Trophoblast cell (in vitro differentiated cells and primary cell): ENCODE results near the gene SPP1.
A peak's percentile ranks its signal among the peaks of the same experiment; 100 is the strongest.

Source experiments
- DNase-seq, 2 donors: peaks; one replicate each; pipeline ENCODE4 v3.0.0-alpha.2; 2016
- H2AFZ ChIP-seq: 2 replicates; pipeline ENCODE4 v1.6.1; 2013; ENCODE audit warnings: low read length, moderate library complexity, mild to moderate bottlenecking; ENCODE audit not compliant: insufficient read depth, poor library complexity
- H2AK5ac ChIP-seq: 2 replicates; pipeline ENCODE4 v1.6.1; 2013; ENCODE audit warnings: mild to moderate bottlenecking, low read length
- H2BK120ac ChIP-seq: 2 replicates; pipeline ENCODE4 v1.6.1; 2013; ENCODE audit warnings: low read length, mild to moderate bottlenecking, moderate library complexity; ENCODE audit not compliant: insufficient read depth, poor library complexity
- H2BK12ac ChIP-seq: 2 replicates; pipeline ENCODE4 v1.6.1; 2013; ENCODE audit warnings: mild to moderate bottlenecking, low read length, moderate library complexity
- H2BK5ac ChIP-seq: 2 replicates; pipeline ENCODE4 v1.6.1; 2013; ENCODE audit warnings: low read length, low read depth, moderate library complexity, mild to moderate bottlenecking; ENCODE audit not compliant: poor library complexity
- H3K14ac ChIP-seq: 2 replicates; pipeline ENCODE4 v1.6.1; 2013; ENCODE audit warnings: mild to moderate bottlenecking, low read length
- H3K18ac ChIP-seq: 2 replicates; pipeline ENCODE4 v1.6.1; 2013; ENCODE audit warnings: mild to moderate bottlenecking, low read length
- H3K23ac ChIP-seq: 2 replicates; pipeline ENCODE4 v1.6.1; 2013; ENCODE audit warnings: low read length
- H3K27ac ChIP-seq: 2 replicates; pipeline ENCODE4 v1.5.1; 2013; ENCODE audit warnings: low read depth, mild to moderate bottlenecking, inconsistent platforms, low read length, moderate library complexity
- H3K27me3 ChIP-seq: 2 replicates; pipeline ENCODE4 v1.6.1; 2013; ENCODE audit warnings: inconsistent platforms, mild to moderate bottlenecking, low read length, moderate library complexity; ENCODE audit not compliant: insufficient read depth
- H3K36me3 ChIP-seq, 2 experiments: 1 replicate in 1 of 2; 2 replicates in 1 of 2; pipeline ENCODE4 v1.6.1; 2013; ENCODE audit warnings: low read length in 2 of 2, mild to moderate bottlenecking in 2 of 2, moderate library complexity in 1 of 2; ENCODE audit not compliant: insufficient read depth in 2 of 2, control insufficient read depth in 1 of 2
- H3K4ac ChIP-seq: 2 replicates; pipeline ENCODE4 v1.6.1; 2013; ENCODE audit warnings: low read depth, mild to moderate bottlenecking, low read length, moderate library complexity
- H3K4me1 ChIP-seq, 2 experiments: 1 replicate in 1 of 2; 2 replicates in 1 of 2; pipeline ENCODE4 v1.6.1; 2013; ENCODE audit warnings: low read length in 2 of 2, mild to moderate bottlenecking in 2 of 2, moderate library complexity in 1 of 2; ENCODE audit not compliant: insufficient read depth in 2 of 2, control insufficient read depth in 1 of 2
- H3K4me2 ChIP-seq: 2 replicates; pipeline ENCODE4 v1.6.1; 2013; ENCODE audit warnings: inconsistent platforms, mild to moderate bottlenecking, low read length, moderate library complexity
- H3K4me3 ChIP-seq: 2 replicates; pipeline ENCODE4 v1.5.1; 2013; ENCODE audit warnings: mild to moderate bottlenecking, low read depth, low read length, inconsistent platforms
- H3K79me1 ChIP-seq: one replicate; pipeline ENCODE4 v1.6.1; 2013; ENCODE audit warnings: low read length
- H3K79me2 ChIP-seq: 2 replicates; pipeline ENCODE4 v1.6.1; 2013; ENCODE audit warnings: low read length, mild to moderate bottlenecking; ENCODE audit not compliant: control insufficient read depth, insufficient read depth, poor library complexity
- H3K9ac ChIP-seq: 2 replicates; pipeline ENCODE4 v1.6.1; 2013; ENCODE audit warnings: mild to moderate bottlenecking, low read length
- H3K9me3 ChIP-seq: 2 replicates; pipeline ENCODE4 v1.6.1; 2013; ENCODE audit warnings: low read depth, mild to moderate bottlenecking, control low read depth, inconsistent platforms, low read length; ENCODE audit not compliant: insufficient read depth
- H4K12ac ChIP-seq: 2 replicates; pipeline ENCODE4 v1.6.1; 2013; ENCODE audit warnings: low read depth, mild to moderate bottlenecking, low read length, moderate library complexity
- H4K8ac ChIP-seq: 2 replicates; pipeline ENCODE4 v1.6.1; 2013; ENCODE audit warnings: low read depth, mild to moderate bottlenecking, low read length, moderate library complexity
- H4K91ac ChIP-seq: one replicate; pipeline ENCODE4 v1.6.1; 2013; ENCODE audit warnings: low read depth, mild to moderate bottlenecking, low read length, moderate library complexity
- WGBS: extraction: QIAGEN DNeasy Blood & Tissue Kit; methylation state at CpG from one replicate; pipeline ENCODE4 v1.1.7; 2013; ENCODE audit warnings: missing lambda C conversion rate; ENCODE audit not compliant: insufficient read length, insufficient coverage; ENCODE audit errors: extremely low coverage; 5-methylcytosine and 5-hydroxymethylcytosine counted together

The SPP1 gene

GRCh38 chr4:88010966-88011365, 35.5 kb downstream of the SPP1 start:
- Histone ChIP-seq H2AFZ (no peak overlapping the region), H2AK5ac (no peak overlapping the region), H3K18ac (no peak overlapping the region), H3K79me2 (peaks cover 6% of the 10 kb centered on the region), H3K79me1 (peaks cover 7% of the 10 kb centered on the region), H3K4me3 (no peak overlapping the region), H4K8ac (no peak overlapping the region), H3K9me3 (no peaks in the 10 kb centered on the region), H2BK5ac (no peak overlapping the region), H3K27me3 (no peaks in the 10 kb centered on the region), H3K23ac (no peak overlapping the region), H4K91ac (no peak overlapping the region), H3K4me1 (peaks cover 2 to 5% of the 10 kb centered on the region in 2 experiments), H2BK12ac (no peak overlapping the region), H3K4ac (peak overlapping the region; percentile 47), H4K12ac (no peak overlapping the region), H3K14ac (no peak overlapping the region), H3K4me2 (no peak overlapping the region), H3K27ac (no peak overlapping the region), H3K9ac (peak overlapping the region; percentile 65), H3K36me3 (no peaks in the 10 kb centered on the region), H2BK120ac (no peak overlapping the region)
- no CpG with 5 or more reads among the region's 2 CpGs for WGBS
- peak in 1 of 2 donors; percentile 16 for DNase-seq

- H3K14ac ChIP-seq: no peak overlapping the region
- WGBS: no CpG with 5 or more reads among the region's 3 CpGs
Measured at GRCh38 chr4:88012647-88013046, 37.1 kb downstream of the SPP1 start.

GRCh38 chr4:88014386-88014905, 38.9 kb downstream of the SPP1 start:
- Histone ChIP-seq H3K4me1 (peaks cover 0 to 4% of the 10 kb centered on the region in 2 experiments), H3K9ac (no peak overlapping the region), H3K36me3 (no peaks in the 10 kb centered on the region), H4K8ac (no peak overlapping the region), H3K23ac (no peak overlapping the region), H3K9me3 (no peaks in the 10 kb centered on the region), H2AFZ (no peak overlapping the region), H3K4me3 (no peak overlapping the region), H3K4me2 (no peak overlapping the region), H3K27ac (no peak overlapping the region), H4K12ac (no peak overlapping the region), H2AK5ac (no peak overlapping the region), H3K27me3 (no peaks in the 10 kb centered on the region), H3K79me2 (peaks cover 2% of the 10 kb centered on the region), H3K4ac (no peak overlapping the region), H3K14ac (no peak overlapping the region), H3K18ac (no peak overlapping the region), H2BK12ac (no peak overlapping the region), H2BK5ac (no peak overlapping the region), H3K79me1 (peaks cover 2% of the 10 kb centered on the region), H4K91ac (no peak overlapping the region), H2BK120ac (no peak overlapping the region)
- DNase-seq: no peak
- WGBS: no CpG with 5 or more reads among the region's 3 CpGs

More at GRCh38 chr4:88012647-88013046, 37.1 kb downstream of the SPP1 start:
- Histone ChIP-seq H3K27ac (no peak overlapping the region), H3K4me2 (no peak overlapping the region), H3K36me3 (no peaks in the 10 kb centered on the region), H3K23ac (no peak overlapping the region), H3K4me1 (peaks cover 0 to 2% of the 10 kb centered on the region in 2 experiments), H3K79me1 (peaks cover 7% of the 10 kb centered on the region), H3K4ac (no peak overlapping the region), H2BK5ac (no peak overlapping the region), H3K79me2 (peaks cover 6% of the 10 kb centered on the region), H4K91ac (no peak overlapping the region), H3K9me3 (no peaks in the 10 kb centered on the region), H4K12ac (no peak overlapping the region), H2BK120ac (no peak overlapping the region), H2BK12ac (no peak overlapping the region), H3K27me3 (no peaks in the 10 kb centered on the region), H2AFZ (no peak overlapping the region), H3K9ac (no peak overlapping the region), H2AK5ac (no peak overlapping the region), H3K4me3 (no peak overlapping the region), H4K8ac (no peak overlapping the region), H3K18ac (no peak overlapping the region)
- DNase-seq: no peak

- Histone ChIP-seq H3K4me2 (no peak overlapping the region), H3K23ac (no peak overlapping the region), H2AK5ac (no peak overlapping the region), H3K79me2 (peaks cover 1% of the 10 kb centered on the region), H3K14ac (no peak overlapping the region), H3K4ac (no peak overlapping the region), H3K9ac (no peak overlapping the region), H3K9me3 (no peaks in the 10 kb centered on the region), H3K4me1 (peaks cover 0 to 4% of the 10 kb centered on the region in 2 experiments), H4K12ac (no peak overlapping the region), H4K91ac (no peak overlapping the region), H3K36me3 (peaks cover 2 to 5% of the 10 kb centered on the region in 2 experiments), H2BK12ac (no peak overlapping the region), H2AFZ (no peak overlapping the region), H2BK120ac (no peak overlapping the region), H4K8ac (no peak overlapping the region), H3K18ac (no peak overlapping the region), H3K27ac (no peak overlapping the region), H2BK5ac (no peak overlapping the region), H3K79me1 (peaks cover 2% of the 10 kb centered on the region), H3K27me3 (no peaks in the 10 kb centered on the region), H3K4me3 (no peak overlapping the region)
- no peak for DNase-seq
- no CpG with 5 or more reads among the region's 10 CpGs for WGBS
Measured at GRCh38 chr4:88015659-88016295, 40.3 kb downstream of the SPP1 start.
